DND-41 (cell line): ENCODE measurements around the gene NFKBIZ.

Experiments used
- CTCF ChIP-seq: IDR thresholded peaks from 2 replicates; pipeline ENCODE4 v1.5.1; 2012; ENCODE audit warnings: borderline replicate concordance, low read length, moderate library complexity, mild to moderate bottlenecking; ENCODE audit not compliant: poor library complexity, severe bottlenecking; ENCODE audit errors: extremely low read depth
- EZH2 ChIP-seq: IDR thresholded peaks from 3 replicates; pipeline ENCODE4 v1.6.1; 2012; ENCODE audit warnings: borderline replicate concordance, low read depth, mild to moderate bottlenecking, moderate library complexity, low read length, inconsistent platforms; ENCODE audit not compliant: severe bottlenecking

- TF ChIP-seq CTCF, result no peak
- no peak for TF ChIP-seq EZH2
These were observed 21.8 kb upstream of the NFKBIZ start for GRCh38 chr3:101827211-101828174.
